Prostate gland (tissue), 2 donors: ENCODE data around the gene ZNF532.

Source experiments
- CTCF ChIP-seq, 4 experiments: fragments of 200-600 bp in 2 of 4; fragments of 450-650 bp in 2 of 4; sonication (generic) in 2 of 4; IDR thresholded peaks; 1 replicate in 3 of 4; 2 replicates in 1 of 4; pipeline ENCODE4 v1.5.1; 2016 to 2019; ENCODE audit warnings: antibody characterized with exemption in 4 of 4, mild to moderate bottlenecking in 2 of 4, moderate library complexity in 2 of 4
- POLR2A ChIP-seq: fragments of 450-650 bp; IDR thresholded peaks from one replicate; pipeline ENCODE4 v1.6.1; 2016; ENCODE audit warnings: antibody characterized with exemption, mild to moderate bottlenecking

DNA sequence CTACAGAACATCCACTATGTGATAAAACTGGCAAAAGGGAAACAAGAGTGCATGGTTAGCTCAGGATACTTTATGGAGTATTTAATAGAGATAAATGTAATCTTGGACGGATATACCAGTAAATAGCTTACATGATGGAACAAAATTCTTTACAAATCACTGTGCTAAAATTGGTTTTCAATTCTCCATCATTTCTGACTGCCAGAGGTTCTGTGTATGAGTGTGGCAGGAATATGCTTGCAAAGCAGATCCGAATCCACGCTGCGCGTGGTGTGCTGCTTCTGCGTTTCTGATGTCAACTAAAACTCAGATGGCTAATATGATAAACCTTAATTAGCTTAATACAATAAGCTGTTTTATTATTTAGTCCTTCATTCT is 2.1 kb downstream of the ZNF532 start:
- no peak for TF ChIP-seq CTCF (IDR thresholded peaks at IDR 0.05)
- TF ChIP-seq POLR2A = no peak
